Stimulated activated CD8-positive, alpha-beta memory T cell treated with anti-CD3 and anti-CD28 coated beads, Interleukin-15, amount 100 ng/mL, for 1 hour (primary cell): Measurements from ENCODE around the gene STARD7.

ENCODE experiments used
- DNase-seq: peaks from one replicate; pipeline ENCODE4 v3.0.0-alpha.2; 2020; ENCODE audit warnings: low read depth

STARD7 gene

GRCh38 chr2:96197546-96198255 is 10.9 kb downstream of the STARD7 start:
- no peak for DNase-seq

GRCh38 chr2:96195410-96196066 is 13.1 kb downstream of the STARD7 start:
- DNase-seq = no peak

- no peak for DNase-seq
Observed at GRCh38 chr2:96191937-96192670, 16.5 kb downstream of the STARD7 start.

GRCh38 chr2:96188821-96189526 is 19.7 kb downstream of the STARD7 start:
- no peak for DNase-seq

- no peak for DNase-seq
Observed at GRCh38 chr2:96186562-96186961, 22.1 kb downstream of the STARD7 start.

GRCh38 chr2:96185516-96185915 is 23.1 kb downstream of the STARD7 start:
- DNase-seq = no peak

- no peak for DNase-seq
Observed at GRCh38 chr2:96184989-96185388, 23.6 kb downstream of the STARD7 start.

- DNase-seq = no peak
Observed at GRCh38 chr2:96184188-96184587, 24.4 kb downstream of the STARD7 start.

- no peak for DNase-seq
Observed at GRCh38 chr2:96181529-96181928, 27.1 kb downstream of the STARD7 start.

GRCh38 chr2:96180521-96180920 is 28.1 kb downstream of the STARD7 start:
- no peak for DNase-seq

- DNase-seq = no peak
Observed at GRCh38 chr2:96180002-96180401, 28.6 kb downstream of the STARD7 start.

GRCh38 chr2:96176661-96177060 is 32.0 kb downstream of the STARD7 start:
- no peak for DNase-seq

GRCh38 chr2:96175951-96176350 is 32.7 kb downstream of the STARD7 start:
- no peak for DNase-seq

GRCh38 chr2:96174251-96175144 is 34.1 kb downstream of the STARD7 start:
- peak; percentile 73 for DNase-seq

- DNase-seq = no peak
Observed at GRCh38 chr2:96171831-96172230, 36.8 kb downstream of the STARD7 start.

GRCh38 chr2:96170626-96171025 is 38.0 kb downstream of the STARD7 start:
- DNase-seq = no peak

GRCh38 chr2:96169868-96170507 is 38.6 kb downstream of the STARD7 start:
- no peak for DNase-seq

- DNase-seq = no peak
Observed at GRCh38 chr2:96167407-96168013, 41.1 kb downstream of the STARD7 start.

- DNase-seq = no peak
Observed at GRCh38 chr2:96164459-96165184, 44.0 kb downstream of the STARD7 start.
